B cell (primary cell): ENCODE data around the gene NAA40. TPM values are rescaled to one million over a fixed set of nuclear protein-coding genes. Genes with fewer than 3 reads are reported as not detected.

Experiments used
- ATAC-seq: fragments of 200-7000 bp; cut with Tn5 transposase; one replicate; pipeline ENCODE4 v1.10.0; 2021; ENCODE audit warnings: low read depth, mild to moderate bottlenecking, moderate number of reproducible peaks, moderate library complexity
- CTCF ChIA-PET: fragments of 350-600 bp; sonication (Branson Sonifier 250); formaldehyde crosslinking; loops from one replicate; lab custom pipeline; 2021; ENCODE audit warnings: antibody characterized with exemption, inconsistent platforms; lab: Charles Lee
- POLR2A ChIA-PET: fragments of 350-600 bp; sonication (Branson Sonifier 250); formaldehyde crosslinking; loops from one replicate; lab custom pipeline; 2021; ENCODE audit warnings: antibody characterized with exemption; lab: Charles Lee
- DNase-seq: peaks from one replicate; pipeline ENCODE4 v3.0.0; 2013
- H2AFZ ChIP-seq: 2 replicates; pipeline ENCODE4 v1.6.1; 2012; ENCODE audit warnings: mild to moderate bottlenecking, low read depth, low read length; ENCODE audit not compliant: insufficient read depth, poor library complexity, severe bottlenecking
- H3K27ac ChIP-seq, 2 donors: 1 replicate in 1 of 2; 2 replicates in 1 of 2; pipeline ENCODE4 v1.5.1; 2012 to 2013; ENCODE audit warnings: low read length in 2 of 2, mild to moderate bottlenecking in 2 of 2, moderate library complexity in 1 of 2
- H3K27me3 ChIP-seq, 4 experiments: fragments of 200-600 bp in 1 of 4; sonication (generic) in 1 of 4; replicated peaks in 1 of 4; 1 replicate in 2 of 4; 2 replicates in 2 of 4; pipeline versions ENCODE4 v1.6.1 to v1.7.0; 2013 to 2016; ENCODE audit warnings: low read length in 3 of 4, mild to moderate bottlenecking in 2 of 4, mixed read lengths in 1 of 4, moderate library complexity in 1 of 4; ENCODE audit not compliant: insufficient read depth in 4 of 4, control insufficient read depth in 3 of 4; ENCODE audit errors: control extremely low read depth in 1 of 4
- H3K36me3 ChIP-seq, 2 experiments: replicated peaks in 1 of 2; 1 replicate in 1 of 2; 2 replicates in 1 of 2; pipeline versions ENCODE4 v1.6.1 to v1.7.1; 2013; ENCODE audit warnings: low read length in 1 of 2; ENCODE audit not compliant: insufficient read depth in 2 of 2, control insufficient read depth in 1 of 2; ENCODE audit errors: control extremely low read depth in 1 of 2, extremely low read depth in 1 of 2
- H3K4me1 ChIP-seq, 2 donors: fragments of 200-600 bp in 1 of 2; sonication (generic) in 1 of 2; 1 replicate in 1 of 2; 2 replicates in 1 of 2; pipeline versions ENCODE4 v1.5.1 to v1.6.1; 2013 to 2017; ENCODE audit warnings: low read length in 2 of 2; ENCODE audit not compliant: control insufficient read depth in 2 of 2, insufficient read depth in 2 of 2
- H3K4me2 ChIP-seq: replicated peaks from 2 replicates; pipeline ENCODE3; 2012; ENCODE audit warnings: mild to moderate bottlenecking, low read depth, low read length; ENCODE audit not compliant: poor library complexity, severe bottlenecking
- H3K4me3 ChIP-seq, 5 experiments: fragments of 200-600 bp in 1 of 5; sonication (generic) in 1 of 5; 1 replicate in 3 of 5; 2 replicates in 2 of 5; pipeline versions ENCODE4 v1.5.1 to v1.7.0; 2011 to 2016; ENCODE audit warnings: low read length in 4 of 5, mild to moderate bottlenecking in 4 of 5, low read depth in 2 of 5, control low read depth in 1 of 5, moderate library complexity in 1 of 5; ENCODE audit not compliant: insufficient read depth in 1 of 5; ENCODE audit errors: control extremely low read depth in 1 of 5, extremely low read depth in 1 of 5
- H3K79me2 ChIP-seq: fragments of 200-600 bp; sonication (generic); one replicate; pipeline ENCODE4 v1.6.0; 2016; ENCODE audit warnings: low read length; ENCODE audit not compliant: control insufficient read depth, insufficient read depth
- H3K9ac ChIP-seq: fragments of 200-600 bp; sonication (generic); 2 replicates; pipeline ENCODE4 v1.6.1; 2017; ENCODE audit warnings: mild to moderate bottlenecking, low read length, moderate library complexity
- H3K9me3 ChIP-seq, 3 donors: one replicate each; pipeline versions ENCODE4 v1.6.1 to v1.7.1; 2013; ENCODE audit warnings: low read length in 2 of 3; ENCODE audit not compliant: control insufficient read depth in 2 of 3, insufficient read depth in 1 of 3; ENCODE audit errors: control extremely low read depth in 1 of 3
- H4K20me1 ChIP-seq: 2 replicates; pipeline ENCODE4 v1.6.0; 2012; ENCODE audit warnings: mild to moderate bottlenecking, low read length; ENCODE audit not compliant: insufficient read depth, control insufficient read depth, poor library complexity, severe bottlenecking
- H3K27ac Mint-ChIP-seq: one replicate; pipeline ENCODE4 v1.8.0; 2021; ENCODE audit warnings: mixed read lengths
- H3K27me3 Mint-ChIP-seq: one replicate; pipeline ENCODE4 v1.8.0; 2021; ENCODE audit warnings: mixed read lengths
- H3K4me1 Mint-ChIP-seq: one replicate; pipeline ENCODE4 v1.8.0; 2021; ENCODE audit warnings: mixed read lengths
- H3K4me3 Mint-ChIP-seq: one replicate; pipeline ENCODE4 v1.8.0; 2021; ENCODE audit warnings: mixed read lengths
- H3K9me3 Mint-ChIP-seq: one replicate; pipeline ENCODE4 v1.8.0; 2022; ENCODE audit warnings: mixed read lengths; ENCODE audit not compliant: insufficient read depth
- EZH2 ChIP-seq: IDR thresholded peaks from 2 replicates; pipeline ENCODE4 v1.6.1; 2012; ENCODE audit warnings: borderline replicate concordance, low read depth, mild to moderate bottlenecking, moderate library complexity, low read length; ENCODE audit not compliant: insufficient read depth, poor library complexity, severe bottlenecking
- WGBS: methylation state at CpG from one replicate; pipeline ENCODE4 v1.1.5; 2013; ENCODE audit warnings: missing lambda C conversion rate; ENCODE audit not compliant: insufficient coverage; 5-methylcytosine and 5-hydroxymethylcytosine counted together
- intact Hi-C: fragments of 100-400 bp; cut with micrococcal nuclease; formaldehyde crosslinking; loops from one replicate; pipeline ENCODE4 v1.10.0; 2022
- polyA plus RNA-seq: library from polyadenylated mRNA; depleted of rRNA; stranded (reverse); fragments of >200 nt; gene quantifications from 2 replicates; pipeline ENCODE4 v1.2.3, GENCODE V29; 2012
- total RNA-seq, 2 donors: library from RNA; stranded (reverse); fragments of 120-200 nt in 1 of 2; gene quantifications; 1 replicate in 1 of 2; 2 replicates in 1 of 2; pipeline versions ENCODE4 v1.2.3 to v1.2.4, GENCODE V29; 2013 to 2022
- TF ChIP-seq, protein P1 (sequence below): fragments of 200-600 bp; IDR thresholded peaks from one replicate; pipeline ENCODE4 v1.8.0; 2022; ENCODE audit warnings: antibody characterized with exemption, mild to moderate bottlenecking

NAA40 gene
- total and polyA plus RNA-seq, 2 donors (not counting 1 experiment from before 2014, with no cell fraction given) = 41.3 to 47.7 TPM

DNA sequence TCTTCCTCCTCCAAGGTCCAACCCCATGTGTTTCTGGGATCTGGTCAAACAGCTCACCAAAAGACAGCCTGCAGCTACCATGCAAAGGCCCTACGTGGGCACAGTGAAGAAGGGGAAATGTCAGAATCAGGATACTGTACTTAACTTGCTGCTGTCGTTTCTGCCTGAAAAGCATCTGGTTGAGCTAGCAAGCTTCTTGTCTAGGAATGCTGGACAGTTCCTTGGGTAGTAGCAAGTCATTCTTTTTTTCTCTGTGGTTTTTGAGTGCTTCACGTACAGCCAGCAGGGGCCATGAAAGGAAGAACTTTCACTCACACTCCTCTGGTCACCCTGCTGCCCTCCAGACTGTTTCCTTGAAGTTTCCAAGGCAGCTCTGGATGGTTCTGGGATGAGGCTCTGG is 46.6 kb upstream of the NAA40 start:
- no peak overlapping the region for H3K4me3 ChIP-seq
- no peak overlapping the region for H3K4me2 ChIP-seq
- Mint-ChIP-seq H3K27me3 (no peaks in the 10 kb centered on the region), H3K4me3 (no peak overlapping the region), H3K27ac (peak overlapping the region; percentile 37), H3K9me3 (no peaks in the 10 kb centered on the region), H3K4me1 (peaks cover 59% of the 10 kb centered on the region)
- DNase-seq = no peak
- H2AFZ ChIP-seq = no peak overlapping the region
- no peak for TF ChIP-seq EZH2
- TF ChIP-seq, protein P1, sequence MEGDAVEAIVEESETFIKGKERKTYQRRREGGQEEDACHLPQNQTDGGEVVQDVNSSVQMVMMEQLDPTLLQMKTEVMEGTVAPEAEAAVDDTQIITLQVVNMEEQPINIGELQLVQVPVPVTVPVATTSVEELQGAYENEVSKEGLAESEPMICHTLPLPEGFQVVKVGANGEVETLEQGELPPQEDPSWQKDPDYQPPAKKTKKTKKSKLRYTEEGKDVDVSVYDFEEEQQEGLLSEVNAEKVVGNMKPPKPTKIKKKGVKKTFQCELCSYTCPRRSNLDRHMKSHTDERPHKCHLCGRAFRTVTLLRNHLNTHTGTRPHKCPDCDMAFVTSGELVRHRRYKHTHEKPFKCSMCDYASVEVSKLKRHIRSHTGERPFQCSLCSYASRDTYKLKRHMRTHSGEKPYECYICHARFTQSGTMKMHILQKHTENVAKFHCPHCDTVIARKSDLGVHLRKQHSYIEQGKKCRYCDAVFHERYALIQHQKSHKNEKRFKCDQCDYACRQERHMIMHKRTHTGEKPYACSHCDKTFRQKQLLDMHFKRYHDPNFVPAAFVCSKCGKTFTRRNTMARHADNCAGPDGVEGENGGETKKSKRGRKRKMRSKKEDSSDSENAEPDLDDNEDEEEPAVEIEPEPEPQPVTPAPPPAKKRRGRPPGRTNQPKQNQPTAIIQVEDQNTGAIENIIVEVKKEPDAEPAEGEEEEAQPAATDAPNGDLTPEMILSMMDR = no peak
- peaks cover 0 to 41% of the 10 kb centered on the region in 2 experiments for H3K36me3 ChIP-seq
- ChIA-PET POLR2A (no interaction called here), CTCF (interaction anchor here (0.9 kb wide), 1 partner anchor 54 kb away, joined by 3 read pairs; no protein-coding TSS in a partner anchor)
- H3K79me2 ChIP-seq = peaks cover 97% of the 10 kb centered on the region
- peak overlapping the region in 1 of 2 donors; percentile 34 for H3K27ac ChIP-seq
- H3K27me3 ChIP-seq = no peaks in the 10 kb centered on the region
- no peak overlapping the region for H3K9ac ChIP-seq
- intact Hi-C loops = no loop called here
- peaks cover 27 to 33% of the 10 kb centered on the region in 2 donors for H3K4me1 ChIP-seq
- H4K20me1 ChIP-seq = peaks cover 98% of the 10 kb centered on the region
- WGBS = 24% methylated on average over 2 of the region's 3 CpGs
- H3K9me3 ChIP-seq = peaks cover 0 to 3% (median 0%) of the 10 kb centered on the region in 3 donors
- no peak for ATAC-seq

DNA sequence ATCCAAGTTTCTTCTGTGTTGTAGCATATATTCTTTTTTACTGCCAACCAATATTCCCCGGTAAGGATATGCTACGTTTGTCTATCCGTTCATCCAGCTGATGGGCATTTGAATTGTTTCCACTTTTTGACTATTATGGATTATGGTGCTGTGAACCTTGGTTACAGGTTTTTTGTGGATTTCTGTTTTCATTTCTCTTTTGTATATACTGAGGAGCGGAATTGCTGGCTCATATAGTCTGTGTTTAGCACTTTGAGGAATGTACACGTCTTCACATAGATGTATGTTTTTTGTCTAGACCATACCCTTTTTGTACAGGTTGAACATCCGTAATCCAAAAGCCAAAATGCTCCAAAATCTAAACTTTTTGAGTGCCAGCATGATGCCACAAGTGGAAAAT is 45.4 kb upstream of the NAA40 start:
- POLR2A ChIA-PET = interaction anchor here (0.6 to 0.7 kb wide), 3 partner anchors 15 to 985 kb away, joined by 4 to 10 read pairs (median 6); no protein-coding TSS in a partner anchor
- Histone ChIP-seq H3K4me1 (peaks cover 17 to 22% of the 10 kb centered on the region in 2 donors), H3K9me3 (peaks cover 0 to 3% (median 0%) of the 10 kb centered on the region in 3 donors), H2AFZ (no peak overlapping the region), H4K20me1 (peaks cover 98% of the 10 kb centered on the region), H3K79me2 (peaks cover 91% of the 10 kb centered on the region), H3K4me2 (no peak overlapping the region), H3K4me3 (no peak overlapping the region), H3K27me3 (no peaks in the 10 kb centered on the region), H3K36me3 (peaks cover 0 to 53% of the 10 kb centered on the region in 2 experiments), H3K9ac (no peak overlapping the region), H3K27ac (no peak overlapping the region)
- Mint-ChIP-seq H3K4me1 (peaks cover 48% of the 10 kb centered on the region), H3K27me3 (no peaks in the 10 kb centered on the region), H3K9me3 (no peaks in the 10 kb centered on the region), H3K4me3 (no peak overlapping the region), H3K27ac (no peak overlapping the region)
- DNase-seq = no peak
- CTCF ChIA-PET = interaction anchor here (1.3 kb wide), 1 partner anchor 56 kb away, joined by 8 read pairs; no protein-coding TSS in a partner anchor
- intact Hi-C loops = no loop called here
- 100% methylated on average over 1 of the region's 6 CpGs for WGBS
- TF ChIP-seq, protein P1 = no peak
- no peak for TF ChIP-seq EZH2
- ATAC-seq = no peak
